Measurements from ENCODE around the gene DDTL. TPM values are rescaled to one million over a fixed set of nuclear protein-coding genes. Genes with fewer than 3 reads are reported as not detected.
"Not testable (repeated sequence)": the region's sequence is repeated elsewhere in the genome, so short reads cannot be mapped to it uniquely, and the experiment has no call there.

DDTL gene
- 3.0 TPM for total RNA-seq

DNA sequence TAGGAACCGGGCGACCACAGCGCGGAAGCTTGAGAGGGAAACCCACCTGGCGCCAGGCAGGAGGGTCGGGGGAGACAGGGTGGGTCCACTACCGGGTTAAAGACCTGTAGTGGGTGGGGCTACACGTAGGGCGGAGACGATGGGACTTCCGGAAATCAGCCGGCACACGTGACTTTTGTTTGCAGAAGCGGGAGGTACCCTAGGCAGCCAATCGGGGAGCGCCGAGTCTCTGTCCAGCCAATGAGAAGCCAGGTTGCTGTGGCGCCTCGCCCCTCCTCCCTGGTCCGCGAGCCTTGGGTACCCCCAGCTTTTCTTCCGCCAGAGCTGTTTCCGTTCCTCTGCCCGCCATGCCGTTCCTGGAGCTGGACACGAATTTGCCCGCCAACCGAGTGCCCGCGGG is at the start of gene DDTL:
DDTL (plus strand) TSS at position 321 of the 400 bp plus-strand sequence; CDS start at position 348, 27 bp downstream.
- not testable (repeated sequence) for DNase-seq (ENCODE audit: low spot score)

DNA sequence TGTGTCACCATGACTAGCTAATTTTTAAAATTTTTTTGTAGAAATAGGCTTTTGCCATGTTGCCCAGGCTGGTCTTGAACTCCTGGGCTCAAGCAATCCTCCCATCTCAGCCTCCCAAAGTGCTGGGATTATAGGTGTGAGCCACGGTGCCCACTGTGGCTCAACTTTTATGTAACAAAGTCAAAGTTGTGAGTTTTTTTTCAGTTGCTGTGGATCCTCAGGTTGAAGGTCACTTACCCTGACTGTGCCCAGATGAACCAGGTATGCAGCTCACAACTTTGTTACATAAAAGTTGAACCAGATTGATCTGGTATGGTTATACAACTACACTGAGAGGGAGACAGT is 46.4 kb upstream of the DDTL start:
- DNase-seq (ENCODE audit: low spot score) = not testable (repeated sequence)

DNA sequence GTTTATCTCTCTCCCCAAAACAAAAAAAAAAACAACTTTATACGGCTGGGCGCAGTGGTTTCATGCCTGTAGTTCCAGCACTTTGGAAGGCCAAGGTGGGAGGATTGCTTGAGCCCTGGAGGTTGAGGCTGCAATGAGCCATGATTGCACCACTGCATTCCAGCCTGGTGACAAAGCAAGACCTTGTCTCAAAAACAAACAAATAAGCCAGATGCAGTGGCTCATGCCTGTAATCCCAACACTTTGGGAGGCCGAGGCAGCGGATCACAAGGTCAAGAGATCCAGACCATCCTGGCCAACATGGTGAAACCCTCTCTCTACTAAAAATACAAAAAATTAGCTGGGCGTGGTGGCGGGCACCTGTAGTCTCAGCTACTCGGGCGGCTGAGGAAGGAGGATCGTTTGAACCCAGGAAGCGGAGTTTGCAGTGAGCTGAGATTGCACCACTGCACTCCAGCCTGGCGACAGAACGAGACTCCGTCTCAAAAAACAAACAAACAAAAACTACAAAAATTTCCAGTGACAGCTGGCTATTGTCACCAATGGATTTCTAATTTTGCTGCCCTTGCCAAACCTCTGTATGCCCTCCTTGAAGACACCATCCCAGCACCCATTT is 45.0 kb upstream of the DDTL start:
- not testable (repeated sequence) for DNase-seq (ENCODE audit: low spot score)

DNA sequence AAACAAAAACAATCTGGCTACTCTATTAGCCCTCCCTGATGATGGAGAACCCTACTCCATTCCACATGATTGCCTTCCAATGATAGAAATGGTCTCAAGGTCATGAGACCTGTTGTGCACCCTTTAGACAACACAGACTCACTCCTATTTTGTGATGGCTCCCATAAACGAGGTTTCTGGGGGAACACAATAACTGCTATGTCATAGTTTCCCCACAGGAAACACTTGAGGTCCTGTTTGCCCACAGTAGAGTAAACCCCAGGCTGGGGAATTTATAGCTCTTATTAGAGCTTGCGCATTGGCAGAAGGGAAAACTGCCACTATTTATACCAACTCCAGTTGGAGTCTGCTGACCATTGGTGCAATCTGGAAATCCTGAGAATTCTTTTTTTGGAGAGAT is 43.8 kb upstream of the DDTL start:
- no peak for DNase-seq (ENCODE audit: low spot score)

DNA sequence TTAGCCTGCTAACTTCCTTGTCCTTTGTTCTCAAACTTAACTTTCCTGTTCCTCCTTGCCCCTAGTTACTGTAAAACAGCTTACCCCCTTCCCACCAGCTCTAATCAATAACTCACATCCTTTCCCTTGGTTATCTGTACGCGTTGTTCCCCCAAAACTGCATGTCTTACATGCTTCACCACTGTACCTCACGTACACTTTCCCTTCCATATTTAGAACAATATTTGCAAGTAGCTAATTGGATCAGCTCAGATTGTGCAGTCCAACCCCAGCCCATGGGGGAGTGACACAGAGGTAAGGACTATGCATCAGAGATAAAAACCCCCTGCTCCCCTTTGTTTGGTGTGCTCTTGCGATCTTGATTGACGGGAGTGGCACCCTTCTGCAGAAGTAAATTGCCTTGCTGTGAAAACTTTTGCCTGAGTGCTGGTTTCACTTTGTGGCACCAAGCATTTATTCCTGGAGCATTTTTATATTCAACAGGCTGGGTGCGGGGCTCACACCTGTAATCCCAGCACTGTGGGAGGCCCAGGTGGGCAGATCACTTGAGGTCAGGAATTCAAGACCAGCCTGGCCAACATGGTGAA is 41.6 kb upstream of the DDTL start:
- DNase-seq (ENCODE audit: low spot score) = no peak

DNA sequence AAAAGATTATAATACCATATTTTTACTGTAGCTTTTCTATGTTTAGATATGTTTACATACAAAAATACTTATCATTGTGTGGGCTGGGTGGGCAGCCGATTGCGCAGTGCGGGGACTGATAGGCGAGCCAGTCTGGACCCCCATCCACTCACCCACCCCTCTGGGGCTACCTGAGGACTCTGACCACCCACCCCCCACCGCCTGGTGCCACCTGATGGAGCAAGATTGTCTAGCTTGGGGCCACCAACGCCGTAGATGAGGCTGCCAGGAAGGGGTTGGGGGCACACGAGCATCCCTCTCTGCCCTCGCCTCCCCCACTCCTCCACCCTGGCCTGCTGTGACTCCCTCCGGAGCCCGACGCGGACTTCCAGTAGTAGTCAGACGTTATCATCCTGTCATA is 40.1 kb upstream of the DDTL start:
- no peak for DNase-seq (ENCODE audit: low spot score)

DNA sequence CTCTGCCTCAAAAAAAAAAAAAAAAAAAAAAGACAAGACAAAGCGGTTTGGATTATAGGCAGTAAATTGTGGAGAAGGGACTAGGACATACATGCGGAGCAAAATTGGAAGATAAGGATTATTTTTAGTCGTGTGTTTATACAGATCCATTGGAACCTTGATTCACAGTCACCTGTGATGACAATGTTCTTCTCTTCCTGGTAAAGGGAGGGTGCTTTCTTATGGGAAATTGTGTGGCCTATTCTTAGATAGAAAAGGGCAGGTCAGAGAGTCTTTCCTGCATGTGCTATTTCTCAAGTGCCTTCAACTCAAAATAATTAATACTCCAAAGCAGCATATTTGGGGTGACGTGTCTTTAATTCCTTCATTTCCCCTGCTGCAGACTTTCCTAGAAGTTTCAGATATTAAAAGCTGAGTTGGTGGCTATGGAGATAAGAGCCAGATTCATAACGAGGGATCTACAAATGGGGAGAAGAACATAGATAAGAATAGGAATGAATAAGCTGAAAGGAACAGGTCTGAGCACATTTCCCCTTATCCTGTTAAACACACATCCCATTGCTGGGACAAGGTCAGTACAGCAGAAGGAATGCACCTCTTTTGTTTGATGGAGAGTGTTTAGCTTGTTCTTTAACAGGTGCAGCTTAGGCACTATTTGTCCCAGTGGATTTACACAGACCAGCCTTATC is 28.2 kb upstream of the DDTL start:
- no peak for DNase-seq (ENCODE audit: low spot score)

DNA sequence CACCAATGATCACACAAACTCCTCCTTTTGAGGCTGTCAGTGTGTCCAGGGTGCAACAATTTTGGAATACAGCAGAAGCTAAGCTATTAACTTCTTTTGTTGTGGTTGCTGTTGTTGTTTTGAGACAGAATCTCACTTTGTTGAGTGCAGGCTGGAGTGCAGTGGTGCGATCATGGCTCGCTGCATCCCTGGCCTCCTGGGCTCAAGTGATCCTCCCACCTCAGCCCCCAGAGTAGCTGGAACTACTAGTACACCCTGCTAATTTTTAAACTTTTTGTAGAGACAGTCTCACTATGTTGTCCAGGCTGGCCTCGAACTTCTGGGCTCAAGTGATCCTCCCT is 27.7 kb upstream of the DDTL start:
- no peak for DNase-seq (ENCODE audit: low spot score)

DNA sequence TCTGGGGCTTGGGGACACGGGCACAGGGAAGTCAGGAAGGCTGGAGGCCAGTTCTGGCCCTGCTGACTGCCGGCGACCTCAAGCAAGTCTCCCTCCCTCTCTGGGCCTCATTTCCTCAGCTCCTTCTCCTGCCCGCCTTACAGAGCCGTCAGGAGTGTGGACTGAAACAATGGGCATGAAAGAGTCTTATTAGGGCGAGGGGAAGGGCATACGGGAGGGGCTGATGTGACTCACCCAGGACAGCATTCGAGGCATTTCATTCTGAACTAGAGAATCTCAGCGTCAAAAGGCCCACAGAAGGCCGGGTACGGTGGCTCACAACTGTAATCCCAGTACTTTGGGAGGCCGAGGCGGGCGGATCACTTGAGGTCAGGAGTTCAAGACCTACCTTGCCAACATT is 26.5 kb upstream of the DDTL start:
- not testable (repeated sequence) for DNase-seq (ENCODE audit: low spot score)

DNA sequence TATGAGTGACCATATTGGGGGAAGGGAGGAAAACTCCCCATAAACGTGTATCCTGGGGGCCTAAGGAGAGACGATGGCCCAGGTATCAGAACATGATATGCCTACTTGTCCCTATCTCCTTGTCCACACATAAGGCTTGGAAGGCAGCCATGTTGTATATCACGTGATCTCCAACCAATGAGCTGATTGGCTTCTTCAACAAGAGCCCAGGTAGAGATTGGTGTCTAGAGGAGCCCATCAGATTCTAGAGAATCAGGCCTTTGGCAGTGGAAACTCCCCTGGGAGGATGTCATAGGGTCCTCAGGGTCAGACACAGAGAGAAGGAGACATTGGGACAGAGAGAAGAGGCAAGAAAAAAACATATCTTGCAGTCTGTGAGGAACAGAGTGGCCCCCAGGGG is 19.3 kb upstream of the DDTL start:
- DNase-seq (ENCODE audit: low spot score) = not testable (repeated sequence)

DNA sequence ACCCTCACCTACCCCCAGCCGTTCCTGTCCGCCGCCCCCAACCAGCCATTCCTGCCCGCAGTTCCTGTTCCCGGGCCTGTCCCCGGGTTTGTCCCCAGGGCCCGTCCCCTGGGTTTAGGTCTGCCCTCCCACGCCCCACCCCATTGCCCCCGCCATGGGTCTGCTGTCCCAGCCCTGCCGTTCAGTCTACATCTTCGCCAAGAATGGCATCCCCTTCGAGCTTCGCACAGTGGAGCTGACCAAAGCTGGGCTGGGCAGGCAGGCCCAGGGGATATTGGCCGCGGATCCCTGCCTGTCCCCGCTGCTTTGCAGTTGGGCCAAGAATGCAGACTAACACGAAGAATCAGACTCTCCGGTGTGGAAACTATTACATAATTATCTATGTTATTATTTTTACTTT is 16.9 kb upstream of the DDTL start:
- DNase-seq (ENCODE audit: low spot score) = not testable (repeated sequence)

DNA sequence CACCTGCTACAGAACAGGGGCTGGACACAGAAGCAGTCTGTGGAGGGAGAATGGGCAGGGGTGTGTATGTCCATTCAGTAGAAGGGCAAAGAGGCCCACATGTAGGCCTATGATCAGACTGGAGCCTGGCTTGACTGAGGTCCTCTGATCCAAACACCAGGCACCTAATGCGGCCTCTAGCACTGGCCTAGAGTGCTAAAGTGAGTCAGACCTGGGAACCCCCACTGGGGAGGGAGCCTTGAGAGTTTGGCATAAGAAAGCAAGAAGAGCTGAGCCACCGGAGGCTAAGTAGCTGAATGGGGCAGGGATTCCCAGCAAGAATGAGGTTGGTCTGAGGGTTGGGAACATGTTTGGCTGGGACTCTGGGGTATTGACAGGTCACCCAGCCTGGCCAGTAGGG is 15.3 kb upstream of the DDTL start:
- not testable (repeated sequence) for DNase-seq (ENCODE audit: low spot score)

DNA sequence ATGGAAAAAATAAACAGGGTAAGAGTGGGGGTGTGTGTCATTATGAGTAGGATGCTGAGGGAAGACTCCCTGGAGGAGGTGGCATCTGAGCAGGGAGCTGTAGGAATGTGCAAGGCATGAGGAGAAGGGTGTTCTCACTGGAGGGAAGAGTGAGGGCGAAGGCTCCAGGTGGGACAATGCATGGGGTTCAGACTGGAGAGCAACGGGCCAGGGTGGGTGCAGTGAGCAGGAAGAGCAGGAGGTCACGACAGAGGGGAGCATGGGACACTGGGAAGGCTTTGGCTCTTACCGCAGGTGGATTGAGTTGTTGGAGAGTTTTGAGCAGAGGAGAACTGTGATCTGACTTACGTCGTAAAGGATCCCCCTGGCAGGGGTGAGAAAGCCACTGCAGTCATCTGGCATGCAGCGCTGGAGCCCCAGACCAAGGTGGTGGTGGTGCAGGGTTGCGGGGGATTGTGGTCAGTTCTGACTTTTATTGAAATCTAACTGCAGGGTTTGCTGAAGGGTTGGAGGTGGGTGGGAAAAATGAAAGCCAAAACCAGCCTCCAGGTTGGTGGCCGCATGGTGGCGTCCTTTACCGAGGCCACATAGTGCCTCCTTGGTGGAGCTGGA is 13.8 kb upstream of the DDTL start:
- not testable (repeated sequence) for DNase-seq (ENCODE audit: low spot score)

DNA sequence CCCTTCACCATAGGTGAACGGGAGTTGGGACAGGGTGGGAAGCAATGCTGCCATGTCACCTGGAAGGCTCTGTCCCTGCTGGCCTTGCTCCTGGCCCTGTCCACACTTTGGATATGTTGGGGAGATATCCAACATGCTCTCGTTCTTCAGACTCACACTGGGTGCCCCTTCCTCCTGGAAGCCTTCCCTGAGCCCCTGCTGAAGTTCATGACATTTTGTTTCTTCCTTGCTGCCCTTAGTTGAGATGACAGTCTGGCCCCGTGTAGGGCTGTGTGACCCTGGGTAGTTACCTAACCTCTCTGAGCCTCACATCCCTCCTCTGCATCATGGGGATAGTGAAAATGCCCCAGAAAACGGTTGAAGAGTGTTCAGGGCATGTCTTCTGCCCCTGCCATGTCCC is 13.2 kb upstream of the DDTL start:
- DNase-seq (ENCODE audit: low spot score) = not testable (repeated sequence)

DNA sequence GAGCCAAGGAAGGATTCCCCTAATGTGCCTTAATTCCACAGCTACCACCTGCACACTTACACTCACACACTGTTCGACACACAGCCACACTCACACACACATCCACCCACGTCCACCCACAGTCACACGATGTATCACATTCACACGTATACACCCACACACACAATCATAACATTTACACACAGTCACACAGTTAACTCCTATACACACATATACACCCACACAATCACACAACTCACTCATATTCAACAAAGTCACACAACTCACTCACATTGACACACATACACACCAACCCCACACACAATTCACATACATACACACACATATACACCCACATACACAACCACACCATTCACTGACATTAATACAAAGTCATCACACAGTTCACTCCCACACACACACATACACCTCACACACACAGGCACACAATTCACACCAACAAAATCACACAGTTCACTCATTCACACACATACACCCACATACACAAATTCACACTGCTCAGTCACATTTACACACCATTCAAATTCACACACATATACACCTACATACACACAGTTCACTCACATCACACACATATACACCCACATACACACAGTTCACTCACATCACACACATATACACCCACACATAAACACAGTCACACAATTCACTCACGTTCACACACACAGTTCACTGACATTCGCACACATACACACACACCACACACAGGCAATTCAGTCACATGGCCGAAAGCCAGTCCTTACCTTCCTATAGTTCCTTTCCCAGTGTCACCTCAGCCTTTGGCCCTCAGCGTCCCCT is 12.3 kb upstream of the DDTL start:
- not testable (repeated sequence) for DNase-seq (ENCODE audit: low spot score)

DNA sequence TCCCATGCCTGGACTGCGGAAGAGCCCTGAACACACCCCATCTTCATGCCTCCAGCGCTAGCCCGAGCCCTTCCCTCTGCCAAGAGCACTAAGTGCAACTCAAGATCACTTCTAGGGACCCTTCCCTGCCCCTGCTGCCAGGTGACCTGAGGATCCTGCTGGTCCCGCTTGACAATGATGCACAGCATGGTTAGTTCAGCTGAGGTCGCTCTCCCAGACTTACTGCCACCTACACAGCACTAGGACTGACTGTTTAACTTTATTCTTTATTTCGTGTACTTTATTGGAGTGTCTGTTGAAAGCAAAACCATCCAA is 11.7 kb upstream of the DDTL start:
- DNase-seq (ENCODE audit: low spot score) = not testable (repeated sequence)

DNA sequence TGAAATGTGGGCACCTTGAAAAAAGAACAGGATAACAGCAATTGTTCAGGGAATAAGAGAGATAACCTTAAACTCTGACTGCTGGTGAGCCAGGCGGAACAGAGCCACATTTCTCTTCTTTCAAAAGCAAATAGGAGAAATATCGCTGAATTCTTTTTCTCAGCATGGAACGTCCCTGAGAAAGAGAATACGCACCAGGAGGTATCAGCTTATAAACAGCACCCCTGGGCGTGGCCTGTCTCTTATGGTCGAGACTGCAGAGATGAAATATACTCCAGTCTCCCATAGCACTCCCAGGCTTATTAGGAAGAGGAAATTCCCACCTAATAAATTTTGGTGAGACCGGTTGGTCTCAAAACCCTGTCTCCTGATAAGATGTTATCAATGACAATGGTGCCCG is 10.8 kb upstream of the DDTL start:
- DNase-seq (ENCODE audit: low spot score) = not testable (repeated sequence)

DNA sequence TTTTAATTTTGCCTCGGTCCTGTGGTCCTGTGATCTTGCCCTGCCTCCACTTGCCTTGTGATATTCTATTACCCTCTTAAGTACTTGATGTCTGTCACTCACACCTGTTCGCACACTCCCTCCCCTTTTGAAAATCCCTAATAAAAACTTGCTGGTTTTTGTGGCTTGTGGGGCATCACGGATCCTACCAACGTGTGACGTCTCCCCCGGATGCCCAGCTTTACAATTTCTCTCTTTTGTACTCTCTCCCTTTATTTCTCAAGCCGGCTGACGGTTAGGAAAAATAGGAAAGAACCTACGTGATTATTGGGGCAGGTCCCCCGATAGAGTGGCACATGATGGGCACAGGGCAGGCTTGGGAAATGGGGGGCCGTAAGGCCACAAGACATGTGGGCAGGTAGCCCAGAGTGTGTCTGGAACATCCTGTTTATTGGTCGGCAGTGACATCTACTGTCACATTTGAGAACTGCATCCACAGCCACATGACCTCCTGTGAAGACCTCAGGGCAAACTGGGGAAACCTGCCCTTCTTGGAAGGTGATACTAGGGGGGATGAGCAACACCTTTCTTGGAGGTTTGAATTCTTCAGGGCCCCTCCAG is 10.3 kb upstream of the DDTL start:
- peak; percentile 87 for DNase-seq (ENCODE audit: low spot score)

DNA sequence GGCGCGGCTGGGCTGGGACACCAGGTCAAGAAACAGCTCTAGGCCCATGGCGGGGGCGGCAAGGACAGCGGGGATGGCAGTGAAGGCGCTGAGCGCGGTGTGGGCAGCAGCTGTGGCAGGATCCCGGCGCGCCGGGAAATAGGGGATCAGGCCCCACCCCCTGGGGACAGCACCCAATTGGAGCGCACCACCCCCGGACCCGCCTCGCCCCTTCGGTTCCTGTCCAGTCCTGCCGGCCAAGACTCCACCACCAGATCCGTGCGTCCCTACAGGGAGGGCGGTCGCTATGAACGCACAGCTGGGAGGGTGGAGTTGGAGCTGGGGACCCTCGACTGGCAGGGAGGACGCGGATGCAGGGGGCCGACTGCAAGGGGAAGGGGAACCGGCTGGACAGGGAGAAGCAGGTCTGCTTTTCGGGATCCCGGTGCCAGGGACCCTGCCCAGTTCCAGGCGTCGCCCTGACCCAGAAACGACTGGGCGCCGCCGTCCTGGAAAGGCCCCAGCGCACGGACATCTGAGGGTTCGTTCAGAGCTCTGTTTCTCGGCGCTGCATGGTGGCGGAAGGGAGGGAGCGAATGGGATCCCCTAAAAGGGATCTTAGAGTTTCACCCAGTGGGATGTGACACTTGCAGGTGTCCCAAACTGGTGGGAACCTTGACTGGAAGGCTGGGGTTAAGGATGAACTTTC is 5.5 kb upstream of the DDTL start, which contains the start of gene GSTT2B:
GSTT2B (minus strand) TSS at position 112 of the 688 bp plus-strand sequence; CDS start at position 48, 64 bp downstream.
- not testable (repeated sequence) for DNase-seq (ENCODE audit: low spot score)

DNA sequence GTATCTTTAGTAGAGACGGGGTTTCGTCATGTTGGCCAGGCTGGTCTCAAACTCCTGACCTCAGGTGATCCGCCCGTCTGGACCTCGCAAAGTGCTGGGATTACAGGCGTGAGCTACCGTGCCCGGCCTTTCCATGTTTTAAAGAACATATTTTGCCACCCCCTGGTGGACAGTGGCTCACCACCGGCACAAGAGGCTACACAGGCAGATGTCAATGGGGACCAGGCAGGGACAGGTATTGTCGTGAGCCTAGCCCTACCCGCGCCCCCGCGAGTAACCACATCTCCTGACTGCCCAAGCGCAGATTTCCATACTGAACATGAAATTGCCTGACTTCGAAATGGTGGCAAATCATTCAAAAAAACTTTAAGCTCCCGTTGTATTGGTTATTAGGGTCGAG is 594 bp upstream of the DDTL start:
- not testable (repeated sequence) for DNase-seq (ENCODE audit: low spot score)

DNA sequence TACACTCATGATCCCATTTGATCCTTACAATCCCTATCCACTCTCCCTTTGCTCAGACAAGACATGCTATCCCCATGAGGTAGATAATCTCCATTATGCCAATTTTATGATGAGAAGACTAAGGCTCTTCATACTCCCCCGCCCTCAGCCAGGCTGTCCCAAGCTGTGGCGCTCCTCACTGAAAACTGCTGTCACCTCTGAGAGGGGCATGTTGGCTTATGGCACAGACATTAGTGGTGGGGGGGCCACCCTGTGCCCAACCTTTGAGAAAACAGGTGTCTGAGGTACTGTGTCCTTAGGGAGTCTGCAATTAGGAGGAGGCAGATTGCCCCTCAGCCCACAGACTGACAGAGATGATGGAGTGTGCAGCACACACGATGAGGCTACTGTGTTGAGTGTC is 2.4 kb downstream of the DDTL start:
- DNase-seq (ENCODE audit: low spot score) = no peak
